Measurements from ENCODE around the gene GDF11. TPM values are rescaled to one million over a fixed set of nuclear protein-coding genes. Genes with fewer than 3 reads are reported as not detected.

The GDF11 gene
- total RNA-seq (2012; rRNA removed) (2.2 and 2.7 TPM in 2 replicates), polyA plus RNA-seq (2012; rRNA removed) (12.9 and 13.6 TPM in 2 replicates), Bru-seq, nascent RNA (percentile 65 among the genes with signal in this experiment), BruChase-seq, experiment 1, labeled RNA remaining after a 6-hour chase (percentile 81 among the genes with signal in this experiment), BruChase-seq, experiment 2, labeled RNA remaining after a 2-hour chase (percentile 78 among the genes with signal in this experiment)
- polyA plus RNA-seq (2012; cell fraction: cytosol; rRNA removed): 5.7 and 15.7 TPM in 2 replicates
- 5.5 and 10.6 TPM in 2 replicates for polyA plus RNA-seq (2012; cell fraction: nucleus; rRNA removed; ENCODE audit: low replicate concordance)
- long read RNA-seq, full-length matches to known transcripts: 4 of 12 reads
- long read RNA-seq, partial matches to known transcripts: 0 of 12 reads
- long read RNA-seq, other reads (novel, unspliced or antisense): 8 of 12 reads

DNA sequence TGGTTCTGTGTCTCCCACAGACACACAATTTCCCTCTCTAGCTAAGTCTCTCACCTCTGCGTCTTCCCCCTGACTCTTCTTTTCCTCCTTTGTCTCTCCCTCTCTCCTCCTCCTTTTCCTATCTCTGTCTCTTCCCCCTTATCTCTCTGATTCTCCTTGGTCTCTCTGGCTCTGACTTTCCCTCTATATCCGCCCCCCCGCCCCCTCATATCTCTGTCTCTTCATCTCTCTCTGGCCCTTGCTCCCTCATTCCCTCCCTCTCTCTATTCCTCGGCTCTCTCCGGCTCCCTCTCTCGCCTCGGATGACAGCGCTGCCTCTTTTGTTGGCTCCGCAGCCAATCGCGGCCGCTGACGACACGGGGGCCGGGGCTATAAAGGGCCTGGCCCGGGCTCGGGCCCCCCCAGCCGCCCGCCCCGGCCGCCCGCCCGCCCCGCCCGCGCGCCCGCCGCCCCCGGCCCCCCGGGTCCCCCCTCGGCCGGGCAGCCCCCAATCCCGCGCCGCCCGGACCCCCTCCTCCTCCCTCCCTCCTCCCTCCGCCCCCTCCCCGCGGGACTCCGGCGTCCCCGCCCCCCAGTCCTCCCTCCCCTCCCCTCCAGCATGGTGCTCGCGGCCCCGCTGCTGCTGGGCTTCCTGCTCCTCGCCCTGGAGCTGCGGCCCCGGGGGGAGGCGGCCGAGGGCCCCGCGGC is at the start of gene GDF11:
TSS of gene GDF11 (plus strand) at position 404 of the 687 bp plus-strand sequence. CDS start at position 599, 195 bp downstream.
- peak within 1 kb of the TSS; percentile 94 for H3K23ac ChIP-seq (ENCODE audit: low read depth, low read length)
- peak within 1 kb of the TSS; percentile 77 for H3K4ac ChIP-seq (ENCODE audit: low read depth, low read length)
- 0% methylated on average over 13 of the region's 53 CpGs; no CpG with 5 or more reads in 1 of the 2 experiments for WGBS, 2 experiments (ENCODE audit: extremely low coverage in 2 of 2, insufficient read length in 1 of 2)
- no peak within 1 kb of the TSS for H2BK20ac ChIP-seq (ENCODE audit: low read depth, low read length)
- H4K91ac ChIP-seq (ENCODE audit: insufficient read depth, low read depth, low read length): peak within 1 kb of the TSS; percentile 41
- no peaks in the 10 kb centered on the region for H3K36me3 ChIP-seq (ENCODE audit: control insufficient read depth, insufficient read depth, low read length)
- peak within 1 kb of the TSS; percentile 84 for H3K9ac ChIP-seq (ENCODE audit: low read depth, low read length)
- H2BK5ac ChIP-seq (ENCODE audit: low read depth, low read length, poor library complexity, severe bottlenecking): peak within 1 kb of the TSS; percentile 37
- no peak within 1 kb of the TSS for H2BK15ac ChIP-seq (ENCODE audit: low read depth, low read length)
- H4K8ac ChIP-seq (ENCODE audit: low read depth in 2 of 2, low read length in 2 of 2): peak within 1 kb of the TSS; percentile 74 to 76; a peak in 2 of 4 replicates
- no peaks in the 10 kb centered on the region for H3K27me3 ChIP-seq (ENCODE audit: control insufficient read depth, insufficient read depth, low read length)
- CTCF ChIA-PET: interaction anchor here (1.5 kb wide), 1 partner anchor 193 kb away, joined by 3 read pairs; no protein-coding TSS in a partner anchor
- DNase-seq (peak; percentile 74), ATAC-seq (ENCODE audit: low read depth) (peak; percentile 72)
- H3K4me1 ChIP-seq (ENCODE audit: control insufficient read depth, insufficient read depth, low read length): peaks cover 19% of the 10 kb centered on the region
- peaks cover 2 to 26% of the 10 kb centered on the region in 2 experiments; a peak in 2 of 4 replicates for H3K79me1 ChIP-seq (ENCODE audit: low read depth in 1 of 2, low read length in 2 of 2)
- 0 out of 2 replicates have a peak within 1 kb of the TSS, but pooled peaks have one; percentile 33 for H4K5ac ChIP-seq (ENCODE audit: low read depth, low read length)
- H3K27ac ChIP-seq (ENCODE audit: insufficient read depth, low read length): peak within 1 kb of the TSS; percentile 48
- H3K18ac ChIP-seq (ENCODE audit: low read depth, low read length): peak within 1 kb of the TSS; percentile 20; the same call in 1 of the 2 replicates
- dilution Hi-C loops (cut with HindIII; ENCODE audit: low sequenced_read_pairs, unreplicated experiment): no loop called here
- in situ Hi-C loops (cut with MboI; ENCODE audit: low sequenced_read_pairs): no loop called here
- H2AFZ ChIP-seq (replicated peaks; ENCODE audit: low read length, poor library complexity): peak within 1 kb of the TSS; percentile 92
- peak within 1 kb of the TSS; percentile 54; the same call in 1 of the 2 replicates for H3K56ac ChIP-seq (ENCODE audit: extremely low read depth, insufficient read depth, low read length)
- peak within 1 kb of the TSS; percentile 41; the same call in 1 of the 2 replicates for H2BK120ac ChIP-seq (ENCODE audit: low read depth, low read length)
- H4K20me1 ChIP-seq (ENCODE audit: insufficient read depth, low read length): peaks cover 7% of the 10 kb centered on the region
- intact Hi-C loops (cut with micrococcal nuclease): loop anchor here (5.0 kb wide), 2 partner anchors 74 to 189 kb away; partner anchors contain the start of genes DGKA, ORMDL2 and SARNP
- H3K4me3 ChIP-seq (ENCODE audit: insufficient read depth, low read depth, low read length): peak within 1 kb of the TSS; percentile 97
- BruUV-seq (replicated peaks): no TSS peak
- peaks cover 10% of the 10 kb centered on the region; the same call in 1 of the 2 replicates for H3K9me1 ChIP-seq (ENCODE audit: insufficient read depth, low read length)
- H2AK9ac ChIP-seq (replicated peaks; ENCODE audit: low read depth, low read length, poor library complexity): peak within 1 kb of the TSS; percentile 92
- peak within 1 kb of the TSS; percentile 99 for H3K4me2 ChIP-seq (ENCODE audit: low read depth, low read length)
- H3K9me3 ChIP-seq (ENCODE audit: control insufficient read depth, insufficient read depth, low read length): no peaks in the 10 kb centered on the region
- H3K14ac ChIP-seq (replicated peaks; ENCODE audit: low read depth, low read length): peak within 1 kb of the TSS; percentile 84
- POLR2A ChIA-PET (ENCODE audit: unreplicated experiment): no interaction called here
- H2AK5ac ChIP-seq (ENCODE audit: low read depth, low read length): peak within 1 kb of the TSS; percentile 77; the same call in 1 of the 2 replicates
- TF ChIP-seq, protein P1, sequence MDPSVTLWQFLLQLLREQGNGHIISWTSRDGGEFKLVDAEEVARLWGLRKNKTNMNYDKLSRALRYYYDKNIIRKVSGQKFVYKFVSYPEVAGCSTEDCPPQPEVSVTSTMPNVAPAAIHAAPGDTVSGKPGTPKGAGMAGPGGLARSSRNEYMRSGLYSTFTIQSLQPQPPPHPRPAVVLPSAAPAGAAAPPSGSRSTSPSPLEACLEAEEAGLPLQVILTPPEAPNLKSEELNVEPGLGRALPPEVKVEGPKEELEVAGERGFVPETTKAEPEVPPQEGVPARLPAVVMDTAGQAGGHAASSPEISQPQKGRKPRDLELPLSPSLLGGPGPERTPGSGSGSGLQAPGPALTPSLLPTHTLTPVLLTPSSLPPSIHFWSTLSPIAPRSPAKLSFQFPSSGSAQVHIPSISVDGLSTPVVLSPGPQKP (IDR thresholded peaks at IDR 0.05; ENCODE audit: borderline replicate concordance, low read depth, low read length): no peak
- TF ChIP-seq, protein P2, sequence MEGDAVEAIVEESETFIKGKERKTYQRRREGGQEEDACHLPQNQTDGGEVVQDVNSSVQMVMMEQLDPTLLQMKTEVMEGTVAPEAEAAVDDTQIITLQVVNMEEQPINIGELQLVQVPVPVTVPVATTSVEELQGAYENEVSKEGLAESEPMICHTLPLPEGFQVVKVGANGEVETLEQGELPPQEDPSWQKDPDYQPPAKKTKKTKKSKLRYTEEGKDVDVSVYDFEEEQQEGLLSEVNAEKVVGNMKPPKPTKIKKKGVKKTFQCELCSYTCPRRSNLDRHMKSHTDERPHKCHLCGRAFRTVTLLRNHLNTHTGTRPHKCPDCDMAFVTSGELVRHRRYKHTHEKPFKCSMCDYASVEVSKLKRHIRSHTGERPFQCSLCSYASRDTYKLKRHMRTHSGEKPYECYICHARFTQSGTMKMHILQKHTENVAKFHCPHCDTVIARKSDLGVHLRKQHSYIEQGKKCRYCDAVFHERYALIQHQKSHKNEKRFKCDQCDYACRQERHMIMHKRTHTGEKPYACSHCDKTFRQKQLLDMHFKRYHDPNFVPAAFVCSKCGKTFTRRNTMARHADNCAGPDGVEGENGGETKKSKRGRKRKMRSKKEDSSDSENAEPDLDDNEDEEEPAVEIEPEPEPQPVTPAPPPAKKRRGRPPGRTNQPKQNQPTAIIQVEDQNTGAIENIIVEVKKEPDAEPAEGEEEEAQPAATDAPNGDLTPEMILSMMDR (conservative IDR thresholded peaks at IDR 0.05; ENCODE audit: low read depth, low read length): no peak
- TF ChIP-seq RFX5 (IDR thresholded peaks at IDR 0.05; ENCODE audit: low read depth, low read length) (no peak), SMC3 (IDR thresholded peaks at IDR 0.05; ENCODE audit: low read depth, low read length) (no peak), RAD21 (IDR thresholded peaks at IDR 0.05; ENCODE audit: low read length) (no peak), CEBPB (IDR thresholded peaks at IDR 0.05; ENCODE audit: low read depth, low read length) (no peak), MXI1 (IDR thresholded peaks at IDR 0.05; ENCODE audit: borderline replicate concordance, low read depth, low read length) (0 out of 2 replicates have a peak, but pooled peaks have one; percentile 19), CHD1 (IDR thresholded peaks at IDR 0.05; ENCODE audit: low read depth, low read length) (no peak), MAFK (IDR thresholded peaks at IDR 0.05; ENCODE audit: low read depth, low read length) (no peak), POLR2A (IDR thresholded peaks at IDR 0.05; ENCODE audit: low read depth, low read length) (peak; percentile 69), RCOR1 (IDR thresholded peaks at IDR 0.05; ENCODE audit: insufficient replicate concordance, low read length) (no peak)
- TF ChIP-seq, protein P3, sequence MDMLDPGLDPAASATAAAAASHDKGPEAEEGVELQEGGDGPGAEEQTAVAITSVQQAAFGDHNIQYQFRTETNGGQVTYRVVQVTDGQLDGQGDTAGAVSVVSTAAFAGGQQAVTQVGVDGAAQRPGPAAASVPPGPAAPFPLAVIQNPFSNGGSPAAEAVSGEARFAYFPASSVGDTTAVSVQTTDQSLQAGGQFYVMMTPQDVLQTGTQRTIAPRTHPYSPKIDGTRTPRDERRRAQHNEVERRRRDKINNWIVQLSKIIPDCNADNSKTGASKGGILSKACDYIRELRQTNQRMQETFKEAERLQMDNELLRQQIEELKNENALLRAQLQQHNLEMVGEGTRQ (IDR thresholded peaks at IDR 0.05; ENCODE audit: low read depth, low read length): no peak

Data from IMR-90 (cell line).